GM19468 (cell line): ENCODE results near the gene ZDHHC24.
A peak's percentile ranks its signal among the peaks of the same experiment; 100 is the strongest.
"Not testable (repeated sequence)": the region's sequence is repeated elsewhere in the genome, so short reads cannot be mapped to it uniquely, and the experiment has no call there.

Experiments
- ATAC-seq: cut with Tn5 transposase; IDR thresholded peaks from one replicate; pipeline ENCODE4 v1.9.1; 2021; ENCODE audit warnings: mild to moderate bottlenecking, moderate library complexity, moderate number of reproducible peaks; ENCODE audit not compliant: unreplicated experiment; ENCODE audit errors: extremely low read depth

The ZDHHC24 gene, protein sequence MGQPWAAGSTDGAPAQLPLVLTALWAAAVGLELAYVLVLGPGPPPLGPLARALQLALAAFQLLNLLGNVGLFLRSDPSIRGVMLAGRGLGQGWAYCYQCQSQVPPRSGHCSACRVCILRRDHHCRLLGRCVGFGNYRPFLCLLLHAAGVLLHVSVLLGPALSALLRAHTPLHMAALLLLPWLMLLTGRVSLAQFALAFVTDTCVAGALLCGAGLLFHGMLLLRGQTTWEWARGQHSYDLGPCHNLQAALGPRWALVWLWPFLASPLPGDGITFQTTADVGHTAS

DNA sequence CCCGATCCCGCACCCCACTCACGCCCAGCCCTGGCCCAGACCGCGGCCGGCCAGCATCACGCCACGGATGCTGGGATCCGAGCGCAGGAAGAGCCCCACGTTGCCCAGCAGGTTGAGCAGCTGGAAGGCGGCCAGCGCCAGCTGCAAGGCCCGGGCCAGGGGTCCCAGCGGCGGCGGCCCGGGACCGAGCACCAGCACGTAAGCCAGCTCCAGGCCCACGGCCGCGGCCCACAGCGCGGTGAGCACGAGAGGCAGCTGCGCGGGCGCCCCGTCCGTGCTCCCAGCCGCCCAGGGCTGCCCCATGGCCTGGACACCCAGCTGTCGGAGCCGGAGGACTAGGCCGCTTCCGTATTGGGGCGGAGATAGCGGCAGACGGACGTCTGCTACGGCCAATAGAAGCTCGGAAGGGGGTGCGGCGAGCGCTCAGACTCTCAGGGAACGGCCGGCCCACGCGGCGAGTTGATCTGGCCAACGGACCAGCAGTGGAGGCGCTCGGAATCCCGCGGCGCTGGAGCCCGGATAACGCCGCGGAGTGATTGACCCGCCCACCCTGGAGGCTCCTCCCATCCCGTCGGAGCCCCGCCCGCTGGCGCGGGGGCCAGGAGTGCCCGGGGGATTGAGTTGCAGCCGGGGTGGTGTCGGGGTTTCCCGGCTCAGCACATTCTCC lies at the start of gene ZDHHC24:
TSS of gene ZDHHC24 (minus strand) at position 348 of the 667 bp plus-strand sequence. CDS start at position 303, 45 bp downstream.
- peak; percentile 66 for ATAC-seq

DNA sequence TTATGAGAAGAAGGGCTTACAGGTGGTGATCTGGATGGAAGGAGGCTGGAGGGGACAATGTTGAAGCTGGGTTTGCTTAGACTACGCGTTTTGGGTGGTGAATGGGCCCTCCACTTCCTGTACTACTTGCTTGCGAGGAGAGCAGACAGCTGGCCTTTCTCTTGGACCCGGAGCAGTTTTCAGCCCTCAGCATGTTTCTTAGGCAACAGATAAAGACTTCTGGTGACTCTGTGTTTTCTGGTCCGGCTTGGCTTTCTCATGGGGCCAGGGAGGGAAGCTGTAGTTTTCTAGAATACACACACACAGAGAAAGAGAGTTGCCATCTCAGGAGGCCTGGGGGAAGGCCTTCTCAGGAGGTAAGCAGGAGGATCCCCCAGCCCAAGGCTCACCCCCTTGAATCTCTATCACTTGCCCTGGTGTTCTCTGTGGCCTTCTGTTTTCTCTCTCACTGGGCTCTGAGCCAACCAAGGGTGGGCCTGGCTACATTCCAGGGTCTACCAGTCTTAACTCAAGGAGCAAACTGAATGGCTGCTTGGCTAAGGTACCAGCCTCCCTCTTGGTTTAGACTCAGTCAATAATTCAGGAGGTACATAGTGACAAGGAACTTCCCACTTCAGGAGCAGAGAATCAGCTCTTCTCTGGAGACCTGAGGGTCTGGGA lies 49.5 kb upstream of the ZDHHC24 start:
- no peak for ATAC-seq

DNA sequence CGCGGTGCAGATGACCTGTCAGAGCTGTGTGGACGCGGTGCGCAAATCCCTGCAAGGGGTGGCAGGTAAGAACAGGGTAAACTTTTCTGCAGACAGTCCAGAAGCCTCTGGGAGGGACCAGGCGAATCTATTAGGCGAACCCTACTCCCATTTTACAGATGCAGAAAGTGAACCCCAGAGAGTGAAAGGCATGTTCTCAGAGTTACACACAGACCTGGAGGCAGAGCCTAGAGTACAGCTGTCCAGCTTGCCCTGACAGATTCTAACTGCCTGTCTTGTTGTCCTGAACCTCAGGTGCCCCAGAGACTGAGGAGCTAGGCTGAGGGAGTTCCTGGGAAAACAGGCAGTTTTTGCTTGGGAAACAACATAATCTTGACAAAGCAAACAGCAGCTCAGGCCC lies 47.8 kb upstream of the ZDHHC24 start:
- no peak for ATAC-seq

DNA sequence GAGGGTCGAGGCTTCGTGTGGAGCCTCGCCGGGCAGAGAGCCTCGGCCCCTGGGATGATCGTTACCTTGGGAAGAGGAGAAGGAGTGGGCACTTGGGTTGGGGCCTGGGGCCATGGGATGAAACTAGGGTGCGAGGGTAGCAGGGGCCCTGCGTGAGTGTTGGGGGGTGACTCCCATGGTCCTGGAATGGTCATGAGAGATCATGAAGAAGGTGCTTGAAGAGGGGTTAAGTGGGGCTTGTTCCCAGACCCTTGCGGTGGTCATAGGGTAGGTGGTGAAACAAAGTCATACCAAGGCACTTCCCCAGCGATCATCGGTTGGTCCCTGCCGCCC lies 47.4 kb upstream of the ZDHHC24 start:
- ATAC-seq, result no peak

DNA sequence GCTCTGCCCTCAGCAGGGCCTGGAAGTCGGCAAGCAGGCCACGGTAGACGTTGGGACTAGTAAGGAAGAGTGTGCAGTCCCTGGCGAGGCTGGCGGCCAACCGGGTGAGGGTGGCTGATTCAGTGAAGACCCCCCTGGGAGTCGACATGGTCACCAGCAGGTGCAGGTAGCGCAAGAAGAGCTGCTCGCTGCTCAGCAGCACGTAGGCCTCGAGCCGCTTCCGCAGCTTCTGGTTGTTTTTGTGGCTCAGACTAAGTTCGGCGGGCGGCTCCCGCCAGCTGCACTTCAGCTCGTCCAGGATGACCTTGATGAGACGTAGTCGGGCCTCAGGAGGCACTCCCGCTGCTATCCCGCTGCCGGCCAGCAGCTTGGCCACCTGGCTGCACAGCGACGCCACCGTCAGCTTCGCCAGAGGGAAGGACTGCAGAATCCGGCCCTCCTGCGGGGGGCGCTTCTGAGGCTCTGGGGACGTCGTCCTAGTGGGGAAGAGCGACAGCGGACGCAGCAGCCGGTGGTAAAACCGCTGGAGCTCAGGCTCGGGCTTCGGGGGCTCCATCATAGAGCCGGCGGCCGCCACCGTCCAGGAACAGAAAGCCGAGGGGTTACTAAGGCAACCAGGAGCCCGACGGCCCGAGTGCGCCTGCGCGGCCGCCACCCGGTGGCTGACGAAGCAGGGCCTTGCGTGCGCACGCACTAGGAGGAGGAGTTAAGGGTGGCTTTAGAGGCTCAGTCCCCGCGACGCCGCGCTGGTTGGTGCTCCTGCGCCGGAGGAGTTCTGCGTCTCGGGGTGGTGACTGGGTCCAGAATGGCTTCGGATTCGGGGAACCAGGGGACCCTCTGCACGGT lies 46.8 kb upstream of the ZDHHC24 start, which contains the start of the genes CCDC87 and CCS:
TSS of gene CCDC87 (minus strand) at position 607 of the 846 bp plus-strand sequence. CDS start at position 559, 48 bp downstream.
TSS of gene CCS (plus strand) at position 729 of the 846 bp plus-strand sequence. CDS start at position 806, 77 bp downstream.
- peak; percentile 65 for ATAC-seq

DNA sequence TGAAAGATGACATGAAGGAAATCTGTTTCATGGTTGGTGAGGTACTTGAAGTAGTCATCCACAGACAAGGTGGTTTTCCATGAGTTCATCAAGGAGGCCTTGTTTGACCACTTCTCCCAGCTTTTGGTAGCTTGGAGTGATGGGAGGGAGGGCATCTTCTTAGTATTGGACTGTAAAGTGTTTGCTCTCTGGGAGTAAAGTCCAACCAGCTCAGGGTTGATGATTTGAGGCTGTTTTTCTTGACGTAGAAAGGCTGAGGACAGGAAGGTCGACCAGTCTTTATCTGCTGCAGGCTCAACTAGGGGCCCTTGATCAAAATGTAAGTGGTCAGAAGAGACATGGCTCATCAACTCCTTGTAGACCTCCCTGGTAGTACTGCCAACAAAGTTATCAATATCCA lies 45.3 kb upstream of the ZDHHC24 start:
- no peak for ATAC-seq

DNA sequence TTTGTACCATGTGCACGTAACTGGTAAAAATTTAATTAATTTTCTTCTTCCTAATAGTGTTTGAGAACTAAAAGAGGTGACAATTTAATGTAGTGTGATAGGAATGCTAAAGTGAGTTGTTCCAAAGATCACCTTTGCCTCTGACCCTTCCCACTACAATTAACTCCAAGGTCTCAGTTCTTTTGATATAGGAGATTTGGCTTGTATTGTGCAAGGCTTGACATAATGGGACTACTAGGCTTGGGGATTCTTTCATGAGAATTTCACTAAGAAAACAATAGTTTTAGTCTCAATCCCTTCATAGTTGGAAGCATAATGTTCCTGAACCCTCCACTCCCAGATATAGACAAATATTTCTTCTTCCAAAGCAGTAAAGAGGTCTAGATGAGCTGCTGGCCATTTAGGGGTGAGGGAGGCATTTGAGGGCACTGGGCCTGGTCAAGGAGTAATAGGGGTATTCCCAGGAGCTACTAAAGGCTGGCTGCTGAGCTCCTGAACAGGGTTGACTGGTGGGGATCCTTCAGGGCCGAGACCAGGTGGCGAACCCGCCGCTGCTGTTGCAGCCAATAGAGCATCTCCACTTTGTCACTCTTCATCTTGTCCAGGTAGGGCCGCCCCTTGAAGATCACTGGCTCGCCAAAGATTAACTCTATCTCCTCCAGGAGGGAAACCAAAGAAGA lies 44.3 kb upstream of the ZDHHC24 start:
- ATAC-seq, result no peak

DNA sequence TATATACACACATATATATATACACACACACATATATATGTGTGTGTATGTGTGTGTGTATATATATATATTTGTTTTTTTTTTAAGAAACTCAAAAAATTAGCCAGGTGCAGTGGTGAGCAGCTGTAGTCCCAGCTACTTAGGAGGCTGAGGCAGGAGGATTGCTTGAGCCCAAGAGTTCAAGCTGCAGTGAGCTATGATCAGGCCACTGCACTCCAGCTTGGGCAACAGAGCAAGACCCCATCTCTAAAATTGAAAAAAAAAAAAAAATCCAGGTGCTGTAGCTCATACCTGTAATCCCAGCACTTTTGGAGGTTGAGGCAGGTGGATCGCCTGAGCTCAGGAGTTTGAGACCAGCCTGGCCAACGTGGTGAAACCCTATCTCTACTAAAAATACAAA lies 43.5 kb upstream of the ZDHHC24 start:
- ATAC-seq, result not testable (repeated sequence)

DNA sequence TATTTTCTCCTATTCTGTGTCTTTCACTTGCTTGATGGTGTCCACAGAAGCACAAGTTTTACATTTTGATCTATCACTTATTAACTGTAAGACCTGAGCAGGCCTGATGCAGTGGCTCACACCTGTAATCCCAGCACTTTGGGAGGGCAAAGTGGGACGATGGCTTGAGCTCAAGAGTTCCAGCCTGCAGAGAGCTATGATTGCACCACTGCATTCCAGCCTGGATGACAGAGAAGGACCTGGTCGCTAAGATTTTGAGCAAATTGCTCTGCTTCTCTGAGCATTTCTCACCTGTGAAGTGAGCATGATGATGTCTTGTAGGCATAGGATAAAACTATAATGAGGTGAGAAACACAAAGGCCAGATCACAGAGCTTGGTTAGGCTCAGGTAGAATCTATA lies 40.3 kb upstream of the ZDHHC24 start:
- no peak for ATAC-seq

DNA sequence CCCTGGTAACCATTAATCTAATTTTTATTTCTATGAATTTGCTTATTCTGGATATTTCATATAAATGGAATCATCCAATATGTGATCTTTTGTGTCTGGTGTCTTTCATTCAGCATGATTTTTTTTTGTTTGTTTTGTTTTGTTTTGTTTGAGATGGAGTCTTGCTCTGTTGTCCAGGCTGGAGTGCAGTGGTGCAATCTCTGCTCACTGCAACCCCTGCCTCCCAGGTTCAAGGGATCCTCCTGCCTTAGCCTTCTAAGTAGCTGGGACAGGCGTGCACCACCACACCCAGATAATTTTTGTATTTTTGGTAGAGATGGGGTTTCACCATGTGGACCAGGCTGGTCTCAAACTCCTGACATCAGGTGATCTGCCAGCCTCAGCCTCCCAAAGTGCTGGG lies 39.6 kb upstream of the ZDHHC24 start:
- not testable (repeated sequence) for ATAC-seq

DNA sequence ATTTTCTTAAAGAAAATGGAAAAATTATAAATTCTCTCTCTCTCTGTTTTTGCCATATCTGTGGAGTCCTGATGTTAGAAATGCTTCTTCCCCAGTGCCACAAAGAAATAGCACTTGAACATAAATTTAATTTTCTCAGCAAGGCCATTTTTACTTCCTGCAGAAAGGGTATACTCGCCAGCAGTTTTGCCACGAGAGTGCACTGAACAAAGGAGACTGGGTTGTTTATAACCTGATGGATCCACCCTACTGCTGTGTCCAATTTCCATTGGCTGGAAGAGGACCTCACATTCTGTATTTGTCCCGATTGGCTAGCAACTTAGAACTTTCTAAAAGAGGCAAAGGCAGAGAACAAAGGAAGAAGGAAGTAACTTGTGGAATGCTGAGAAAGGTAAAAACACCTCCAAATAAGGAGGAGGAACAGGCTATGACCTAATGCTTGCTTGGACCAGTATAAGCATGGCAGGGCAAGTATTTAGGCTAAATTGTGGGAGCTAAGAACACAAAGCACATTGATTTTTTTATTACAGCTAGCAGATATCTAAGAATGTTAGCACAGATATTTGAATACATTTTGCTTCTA lies 36.8 kb upstream of the ZDHHC24 start:
- not testable (repeated sequence) for ATAC-seq

DNA sequence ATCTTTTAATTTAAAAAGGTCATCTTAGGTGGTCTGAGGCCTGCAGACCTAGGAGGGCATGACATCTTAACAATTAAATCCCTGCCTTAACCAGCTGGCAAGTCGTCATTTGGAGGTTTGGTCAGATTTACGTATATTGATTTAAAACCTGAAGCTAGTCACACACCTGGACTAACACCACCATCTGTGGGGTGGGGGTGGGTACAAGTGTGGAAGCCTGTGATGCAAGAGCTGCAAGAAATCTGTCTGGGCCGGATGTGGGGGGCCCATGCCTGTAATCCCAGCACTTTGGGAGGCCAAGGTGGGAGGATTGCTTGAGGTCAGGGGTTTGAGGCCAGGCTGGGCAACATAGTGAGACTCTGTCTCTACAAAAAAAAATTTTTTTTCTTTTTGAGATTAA lies 35.4 kb upstream of the ZDHHC24 start:
- no peak for ATAC-seq

DNA sequence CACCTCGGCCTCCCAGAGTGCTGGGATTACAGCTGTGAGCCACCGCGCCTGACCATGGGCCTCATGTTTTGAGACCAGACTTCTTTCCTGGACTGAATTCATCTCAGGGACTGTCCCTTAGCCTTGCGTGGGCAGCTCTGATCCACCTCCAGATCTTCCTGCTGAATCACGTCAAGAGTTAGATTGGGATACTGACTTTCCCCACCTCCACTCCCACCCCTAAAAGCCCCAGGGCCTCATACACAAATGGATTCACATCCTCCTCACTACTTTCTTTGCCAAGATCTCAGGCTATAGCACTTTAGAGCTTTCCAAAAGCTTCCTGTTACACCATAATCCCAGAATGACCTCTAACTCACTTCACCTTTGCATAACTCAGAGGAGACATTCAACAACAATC lies 35.0 kb upstream of the ZDHHC24 start:
- ATAC-seq, result no peak

DNA sequence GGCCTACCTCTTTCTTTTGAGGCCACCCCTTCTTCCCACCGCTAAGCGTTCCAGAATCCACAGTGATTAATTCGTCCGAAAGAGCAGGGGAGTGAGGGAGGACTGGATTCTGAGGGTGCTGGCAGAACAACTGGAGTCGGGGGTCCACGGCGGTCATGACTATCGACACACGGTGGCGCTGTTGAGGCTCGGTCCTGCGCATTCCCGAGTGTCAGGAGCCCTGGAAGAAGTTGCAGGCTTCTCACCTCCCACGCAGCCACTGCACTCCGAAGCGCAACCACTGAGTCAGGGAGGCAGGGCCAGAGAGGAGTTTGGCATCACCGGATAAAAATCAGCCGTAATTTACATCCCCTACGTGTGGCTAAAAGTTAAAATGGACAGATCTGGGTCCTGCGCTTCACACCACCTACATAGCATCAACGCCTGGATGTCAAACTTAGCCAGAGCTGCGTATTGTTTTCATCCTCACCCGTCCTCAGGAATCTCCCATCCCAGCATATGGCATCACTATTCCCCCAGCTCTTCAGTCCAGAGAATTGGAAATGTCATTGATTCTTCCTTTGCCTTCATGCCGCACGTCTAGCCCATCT lies 33.3 kb upstream of the ZDHHC24 start:
- ATAC-seq, result no peak

DNA sequence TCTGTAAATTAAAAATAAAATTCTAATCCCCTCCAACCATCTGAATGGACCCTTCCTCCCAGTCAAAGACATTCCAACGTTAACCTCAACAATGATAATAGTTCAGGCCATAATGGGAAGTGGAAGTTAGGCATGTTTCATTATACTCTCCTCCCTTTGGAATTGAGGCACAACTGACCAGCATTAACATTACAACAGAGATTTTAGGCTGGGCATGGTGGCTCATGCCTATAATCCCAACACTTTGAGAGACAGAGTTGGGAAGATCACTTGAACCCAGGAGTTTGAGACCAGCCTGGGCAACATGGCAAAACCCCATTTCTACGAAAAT lies 25.0 kb upstream of the ZDHHC24 start:
- no peak for ATAC-seq

DNA sequence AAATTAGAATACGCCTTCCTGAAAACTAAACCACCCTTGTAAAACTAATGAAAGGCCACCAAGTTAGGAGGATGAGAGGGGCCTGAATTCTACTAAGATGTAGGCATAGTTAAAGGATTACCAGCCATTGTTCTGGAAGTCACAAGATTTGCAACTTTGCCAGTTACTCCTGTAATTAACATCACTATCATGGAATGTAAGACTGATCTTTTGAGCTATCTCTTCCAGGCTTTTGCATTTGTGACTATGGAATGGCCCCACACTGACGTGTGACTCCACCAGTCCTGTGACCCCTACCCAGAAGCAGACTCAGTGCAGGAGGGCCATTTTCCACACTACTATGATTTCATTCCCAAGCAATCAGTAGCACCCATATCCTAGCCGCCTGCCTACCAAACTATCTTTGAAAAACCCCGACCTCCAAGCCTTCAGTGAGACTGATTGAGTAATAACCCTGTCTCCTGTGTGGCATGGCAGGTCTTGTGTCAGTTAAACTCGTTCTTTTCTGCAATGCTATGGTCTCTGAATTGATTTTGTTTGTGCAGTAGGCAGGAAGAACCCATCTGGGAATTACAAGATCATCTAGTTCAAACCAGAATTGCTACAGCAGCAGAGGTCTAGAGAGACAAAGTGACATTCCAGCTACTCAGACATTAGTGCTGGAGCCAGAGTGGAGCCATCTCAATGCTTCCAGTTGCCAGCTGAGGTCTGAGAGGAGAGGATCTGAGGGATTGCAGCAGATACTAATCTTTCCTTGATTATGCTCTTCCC lies 24.4 kb upstream of the ZDHHC24 start:
- ATAC-seq, result no peak

DNA sequence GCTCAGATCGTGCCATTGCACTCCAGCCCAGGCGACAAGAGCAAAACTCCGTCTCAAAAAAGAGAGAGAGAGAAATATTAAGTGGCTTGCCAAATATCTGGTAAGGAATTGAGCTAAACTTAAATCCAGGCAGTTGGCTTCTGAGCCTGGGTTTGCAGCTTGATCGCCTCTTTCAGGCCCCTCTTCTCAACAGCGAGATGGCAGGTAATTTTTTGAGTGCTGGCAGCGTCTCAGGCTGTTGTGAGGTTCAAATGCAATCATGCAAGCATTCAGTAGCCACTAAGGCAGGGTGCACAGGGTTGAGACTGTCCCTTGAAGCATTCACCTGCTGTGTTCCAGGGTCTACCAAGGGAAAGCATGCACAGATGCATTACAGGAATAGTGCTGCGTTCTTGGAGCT lies 23.2 kb upstream of the ZDHHC24 start:
- no peak for ATAC-seq

DNA sequence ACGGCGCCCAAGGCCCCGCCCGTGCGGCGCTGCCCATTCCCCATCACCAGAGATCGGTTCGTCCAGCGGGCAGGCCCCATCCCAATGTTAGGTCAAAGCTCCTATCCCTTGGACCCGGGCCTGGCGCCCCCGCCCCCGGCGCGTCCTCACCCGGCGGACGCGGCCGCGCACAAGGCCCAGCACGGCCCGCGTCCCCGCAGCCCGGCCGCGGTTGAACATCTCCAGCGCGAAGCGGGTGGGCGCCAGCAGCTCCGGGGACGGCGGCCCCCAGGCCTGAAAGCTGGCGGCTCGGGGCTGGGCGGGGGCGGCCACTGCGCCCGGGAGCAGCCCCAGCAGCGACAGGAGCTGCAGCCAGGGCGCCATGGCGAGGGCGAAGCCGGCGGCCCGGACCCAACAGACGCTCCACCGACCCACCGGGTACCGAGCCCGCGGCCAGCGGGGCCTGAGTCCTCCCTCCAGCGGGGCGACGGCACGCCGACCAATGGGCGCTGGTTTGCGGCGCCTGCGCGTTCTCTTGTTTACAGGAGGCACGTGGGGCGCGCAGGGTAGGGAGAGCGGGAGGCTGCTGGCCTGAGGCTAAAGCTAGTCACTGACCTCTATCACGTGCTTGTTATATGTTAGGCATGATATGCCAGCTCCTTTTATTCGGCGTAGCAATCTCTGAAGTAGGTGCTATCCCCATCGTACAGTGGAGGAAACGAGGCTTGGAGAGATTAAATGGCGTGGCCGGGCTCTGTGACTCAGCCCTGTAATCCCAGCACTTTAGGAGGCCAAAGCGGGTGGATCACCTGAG lies 22.5 kb upstream of the ZDHHC24 start, which contains the start of gene CTSF:
TSS of gene CTSF (minus strand) at position 483 of the 793 bp plus-strand sequence. CDS start at position 363, 120 bp downstream.
- ATAC-seq, result no peak
